Gastrocnemius medialis (tissue), 4 donors: ENCODE results near the gene ESYT1. TPM values are rescaled to one million over a fixed set of nuclear protein-coding genes. Genes with fewer than 3 reads are reported as not detected.

Source experiments
- ATAC-seq, 2 donors: fragments of 150-250 bp; one replicate each; pipeline ENCODE4 v1.9.1; 2016
- DNase-seq, 2 donors: peaks; one replicate each; pipeline ENCODE4 v3.0.0-alpha.2; 2019
- H3K27ac ChIP-seq, 4 donors: fragments of 200-600 bp; sonication (generic); 1 replicate in 1 of 4; 2 replicates in 3 of 4; pipeline ENCODE4 v1.5.1; 2016 to 2018; ENCODE audit warnings: mild to moderate bottlenecking in 2 of 4, moderate library complexity in 1 of 4
- H3K27me3 ChIP-seq, 3 donors: fragments of 200-600 bp; sonication (generic) in 2 of 3; 1 replicate in 1 of 3; 2 replicates in 2 of 3; pipeline versions ENCODE4 v1.5.1 to v1.6.0; 2016 to 2019; ENCODE audit warnings: mild to moderate bottlenecking in 1 of 3, moderate library complexity in 1 of 3
- H3K36me3 ChIP-seq, 2 donors: fragments of 200-600 bp; sonication (generic) in 1 of 2; one replicate each; pipeline ENCODE4 v1.5.1; 2017 to 2018
- H3K4me1 ChIP-seq, 2 donors: fragments of 200-600 bp; sonication (generic) in 1 of 2; one replicate each; pipeline ENCODE4 v1.5.1; 2016 to 2017; ENCODE audit warnings: mild to moderate bottlenecking in 2 of 2
- H3K4me3 ChIP-seq, 4 donors: fragments of 200-600 bp; sonication (generic) in 3 of 4; 1 replicate in 1 of 4; 2 replicates in 3 of 4; pipeline ENCODE4 v1.5.1; 2016 to 2019; ENCODE audit warnings: mild to moderate bottlenecking in 2 of 4
- H3K9me3 ChIP-seq, 3 donors: fragments of 200-600 bp; sonication (generic) in 2 of 3; 1 replicate in 1 of 3; 2 replicates in 2 of 3; pipeline ENCODE4 v1.5.1; 2016 to 2019
- POLR2A ChIP-seq, 2 donors: fragments of 450-650 bp; IDR thresholded peaks; one replicate each; pipeline ENCODE4 v1.6.1; 2017; ENCODE audit warnings: antibody characterized with exemption in 2 of 2, mild to moderate bottlenecking in 2 of 2, moderate library complexity in 2 of 2
- in situ Hi-C, 4 donors: fragments of 200-750 bp; cut with MboI; loops; one replicate each; pipeline versions ENCODE4 v1.15.0 to v1.8.0; 2017; ENCODE audit warnings: low sequenced_read_pairs in 4 of 4
- intact Hi-C: fragments of 100-400 bp; cut with DNase I; formaldehyde crosslinking; loops from one replicate; pipeline ENCODE4 v1.15.1; 2023; ENCODE audit warnings: low total_unique reads
- total RNA-seq, 4 donors: library from RNA; depleted of rRNA; stranded (reverse); fragments of >200 nt; gene quantifications; one replicate each; pipeline versions ENCODE4 v1.1.0 to v1.2.3, GENCODE V29; 2016
- TF ChIP-seq, protein P1 (sequence below), 5 experiments: fragments of 450-650 bp in 3 of 5; fragments of 200-600 bp in 2 of 5; sonication (generic) in 2 of 5; IDR thresholded peaks in 4 of 5; conservative IDR thresholded peaks in 1 of 5; 1 replicate in 4 of 5; 2 replicates in 1 of 5; pipeline ENCODE4 v1.5.1; 2016 to 2019; ENCODE audit warnings: antibody characterized with exemption in 5 of 5, mild to moderate bottlenecking in 3 of 5, moderate library complexity in 3 of 5

Gene ESYT1
- total RNA-seq, 4 donors from 2014 or later, result 45.9 to 77.7 (median 62.1) TPM

DNA sequence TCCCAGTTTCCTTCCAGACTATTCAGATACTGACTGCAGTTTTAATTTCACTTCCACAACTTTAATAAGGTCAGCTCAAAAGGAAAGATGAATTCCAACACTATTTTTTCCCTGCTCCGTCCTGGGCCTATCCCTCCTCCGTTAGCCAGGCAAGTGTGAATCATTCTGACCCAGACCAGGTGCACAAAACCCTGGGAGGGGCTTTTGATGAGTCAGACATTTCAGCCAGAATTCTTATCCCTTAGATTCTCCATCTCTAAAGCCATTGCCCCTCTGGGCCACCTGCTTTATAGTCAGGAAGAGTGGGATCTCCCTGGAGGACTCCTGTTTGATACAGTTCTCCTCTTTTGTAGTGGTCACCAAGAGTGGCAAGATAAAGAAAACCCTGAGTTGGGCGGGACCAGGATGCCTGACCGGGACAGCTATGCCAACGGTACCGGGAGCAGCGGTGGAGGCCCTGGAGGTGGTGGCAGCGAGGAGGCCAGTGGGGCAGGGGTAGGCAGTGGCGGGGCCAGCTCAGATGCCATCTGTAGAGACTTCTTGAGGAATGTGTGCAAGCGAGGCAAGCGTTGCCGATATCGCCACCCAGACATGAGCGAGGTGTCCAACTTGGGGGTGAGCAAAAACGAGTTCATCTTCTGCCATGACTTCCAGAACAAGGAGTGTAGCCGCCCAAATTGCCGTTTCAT is 7.8 kb upstream of the ESYT1 start:
- intact Hi-C loops, result no loop called here
- H3K4me1 ChIP-seq, result peaks cover 55 to 63% of the 10 kb centered on the region in 2 donors
- in situ Hi-C loops, result loop anchor here in 2 of 4 donors (10.0 kb wide), 1 partner anchor 64 kb away; the partner anchor contains the start of gene SMARCC2 (in 2 of the 2)

DNA sequence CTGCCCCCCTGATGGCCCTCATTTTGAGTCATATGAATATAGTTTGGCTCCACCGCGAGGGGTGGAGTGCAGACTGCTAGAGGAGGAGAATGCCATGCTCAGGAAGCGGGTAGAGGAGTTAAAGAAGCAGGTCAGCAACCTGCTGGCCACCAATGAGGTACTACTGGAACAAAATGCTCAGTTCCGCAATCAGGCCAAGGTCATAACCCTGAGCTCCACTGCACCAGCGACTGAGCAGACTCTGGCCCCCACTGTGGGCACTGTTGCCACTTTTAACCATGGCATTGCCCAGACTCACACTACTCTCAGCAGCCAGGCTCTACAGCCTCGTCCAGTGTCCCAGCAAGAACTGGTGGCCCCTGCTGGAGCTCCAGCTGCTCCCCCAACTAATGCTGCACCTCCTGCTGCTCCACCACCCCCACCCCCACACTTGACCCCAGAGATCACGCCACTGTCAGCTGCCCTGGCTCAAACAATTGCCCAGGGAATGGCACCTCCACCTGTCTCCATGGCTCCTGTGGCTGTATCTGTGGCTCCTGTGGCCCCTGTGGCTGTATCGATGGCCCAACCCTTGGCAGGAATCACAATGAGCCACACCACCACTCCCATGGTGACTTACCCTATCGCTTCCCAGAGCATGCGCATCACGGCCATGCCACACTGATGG is 6.7 kb upstream of the ESYT1 start:
- ATAC-seq (no peak), DNase-seq (peak in 1 of 2 donors; percentile 49)
- TF ChIP-seq, protein P1, sequence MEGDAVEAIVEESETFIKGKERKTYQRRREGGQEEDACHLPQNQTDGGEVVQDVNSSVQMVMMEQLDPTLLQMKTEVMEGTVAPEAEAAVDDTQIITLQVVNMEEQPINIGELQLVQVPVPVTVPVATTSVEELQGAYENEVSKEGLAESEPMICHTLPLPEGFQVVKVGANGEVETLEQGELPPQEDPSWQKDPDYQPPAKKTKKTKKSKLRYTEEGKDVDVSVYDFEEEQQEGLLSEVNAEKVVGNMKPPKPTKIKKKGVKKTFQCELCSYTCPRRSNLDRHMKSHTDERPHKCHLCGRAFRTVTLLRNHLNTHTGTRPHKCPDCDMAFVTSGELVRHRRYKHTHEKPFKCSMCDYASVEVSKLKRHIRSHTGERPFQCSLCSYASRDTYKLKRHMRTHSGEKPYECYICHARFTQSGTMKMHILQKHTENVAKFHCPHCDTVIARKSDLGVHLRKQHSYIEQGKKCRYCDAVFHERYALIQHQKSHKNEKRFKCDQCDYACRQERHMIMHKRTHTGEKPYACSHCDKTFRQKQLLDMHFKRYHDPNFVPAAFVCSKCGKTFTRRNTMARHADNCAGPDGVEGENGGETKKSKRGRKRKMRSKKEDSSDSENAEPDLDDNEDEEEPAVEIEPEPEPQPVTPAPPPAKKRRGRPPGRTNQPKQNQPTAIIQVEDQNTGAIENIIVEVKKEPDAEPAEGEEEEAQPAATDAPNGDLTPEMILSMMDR (IDR thresholded peaks at IDR 0.05 in 4 of 5, conservative IDR thresholded peaks at IDR 0.05 in 1 of 5), result no peak
- no peak for TF ChIP-seq POLR2A (IDR thresholded peaks at IDR 0.05)
- Histone ChIP-seq H3K4me1 (peaks cover 64 to 71% of the 10 kb centered on the region in 2 donors), H3K27ac (peak overlapping the region; percentile 93 to 99 (median 98)), H3K36me3 (peaks cover 0 to 14% of the 10 kb centered on the region in 2 donors), H3K9me3 (no peaks in the 10 kb centered on the region), H3K4me3 (no peak overlapping the region), H3K27me3 (no peaks in the 10 kb centered on the region)
- in situ Hi-C loops, result loop anchor here in 2 of 4 donors (10.0 kb wide), 1 partner anchor 63 kb away; the partner anchor contains the start of gene SMARCC2 (in 2 of the 2)
- intact Hi-C loops, result no loop called here

More for the DNA sequence above, 7.8 kb upstream of the ESYT1 start:
- DNase-seq (peak in 1 of 2 donors; percentile 29), ATAC-seq (no peak)
- peaks cover 0 to 14% of the 10 kb centered on the region in 2 donors for H3K36me3 ChIP-seq
- peak overlapping the region; percentile 93 to 99 (median 98) for H3K27ac ChIP-seq
- H3K9me3 ChIP-seq, result no peaks in the 10 kb centered on the region
- peak overlapping the region in 1 of 4 donors; percentile 88 for H3K4me3 ChIP-seq
- no peaks in the 10 kb centered on the region for H3K27me3 ChIP-seq
- no peak for TF ChIP-seq POLR2A (IDR thresholded peaks at IDR 0.05)
- TF ChIP-seq, protein P1 (IDR thresholded peaks at IDR 0.05 in 4 of 5, conservative IDR thresholded peaks at IDR 0.05 in 1 of 5), result no peak

DNA sequence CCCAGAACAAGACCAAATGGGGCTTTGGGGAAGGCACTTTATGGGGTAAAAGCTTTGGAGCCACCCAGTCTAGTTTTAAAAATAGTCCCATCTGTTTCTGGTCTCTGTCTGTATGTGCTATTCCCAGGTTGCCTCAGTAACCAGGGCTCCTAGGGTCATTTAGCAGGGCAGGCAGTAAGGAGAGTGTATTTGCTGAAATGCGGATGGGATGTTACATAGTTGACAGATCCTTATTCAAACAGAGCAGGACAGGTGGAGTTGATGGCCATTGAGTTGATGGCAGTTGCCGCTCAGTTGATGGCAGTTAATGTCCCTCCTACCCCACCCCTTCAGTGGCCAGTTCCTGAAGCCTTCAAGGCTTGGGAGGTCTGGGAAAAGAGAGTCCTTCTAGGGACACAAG is 5.4 kb upstream of the ESYT1 start:
- H3K27ac ChIP-seq, result peak overlapping the region; percentile 93 to 99 (median 98)
- H3K4me1 ChIP-seq, result peaks cover 76 to 84% of the 10 kb centered on the region in 2 donors
- no peak overlapping the region for H3K4me3 ChIP-seq
- no peaks in the 10 kb centered on the region for H3K9me3 ChIP-seq
- no peak for ATAC-seq
- TF ChIP-seq, protein P1 (IDR thresholded peaks at IDR 0.05 in 4 of 5, conservative IDR thresholded peaks at IDR 0.05 in 1 of 5), result no peak
- in situ Hi-C loops, result loop anchor here in 2 of 4 donors (10.0 kb wide), 1 partner anchor 62 kb away; the partner anchor contains the start of gene SMARCC2 (in 2 of the 2)
- intact Hi-C loops, result no loop called here
- peaks cover 0 to 14% of the 10 kb centered on the region in 2 donors for H3K36me3 ChIP-seq
- no peak for DNase-seq
- no peaks in the 10 kb centered on the region for H3K27me3 ChIP-seq

DNA sequence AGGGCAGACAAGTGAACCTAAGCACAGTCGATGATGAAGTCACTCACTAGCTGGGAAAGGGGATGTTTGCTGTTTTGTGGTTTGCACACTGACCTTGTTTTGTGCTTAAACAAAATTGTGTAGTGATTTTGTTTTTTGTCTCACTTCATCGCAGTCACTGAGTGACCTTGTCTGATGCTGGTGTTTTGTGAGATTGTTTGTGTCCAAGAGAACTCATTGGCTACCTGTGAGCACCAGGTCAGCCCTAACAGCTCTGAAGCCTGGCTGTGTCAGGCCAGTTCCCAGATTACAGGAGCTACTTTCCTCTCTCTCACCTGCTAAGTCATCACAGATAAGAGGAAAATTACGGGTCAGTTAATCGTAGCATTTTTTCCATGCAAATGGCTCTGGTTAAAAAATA is 3.9 kb upstream of the ESYT1 start:
- in situ Hi-C loops (loop anchor here in 2 of 4 donors (10.0 kb wide), 1 partner anchor 61 kb away; the partner anchor contains the start of gene SMARCC2 (in 2 of the 2)), intact Hi-C loops (no loop called here)
- TF ChIP-seq POLR2A (IDR thresholded peaks at IDR 0.05), result no peak
- TF ChIP-seq, protein P1 (IDR thresholded peaks at IDR 0.05 in 4 of 5, conservative IDR thresholded peaks at IDR 0.05 in 1 of 5), result no peak
- DNase-seq (no peak), ATAC-seq (no peak)
- peaks cover 70 to 78% of the 10 kb centered on the region in 2 donors for H3K4me1 ChIP-seq
- peaks cover 0 to 14% of the 10 kb centered on the region in 2 donors for H3K36me3 ChIP-seq
- no peaks in the 10 kb centered on the region for H3K9me3 ChIP-seq
- H3K4me3 ChIP-seq, result no peak overlapping the region
- H3K27ac ChIP-seq, result peak overlapping the region; percentile 93 to 99 (median 98)
- H3K27me3 ChIP-seq, result no peaks in the 10 kb centered on the region
